Trophoblast cell (in vitro differentiated cells and primary cell): ENCODE results near the gene IKZF2.

ENCODE experiments used
- DNase-seq, 2 donors: peaks; one replicate each; pipeline ENCODE4 v3.0.0-alpha.2; 2016
- H2AFZ ChIP-seq: 2 replicates; pipeline ENCODE4 v1.6.1; 2013; ENCODE audit warnings: low read length, moderate library complexity, mild to moderate bottlenecking; ENCODE audit not compliant: insufficient read depth, poor library complexity
- H2AK5ac ChIP-seq: 2 replicates; pipeline ENCODE4 v1.6.1; 2013; ENCODE audit warnings: mild to moderate bottlenecking, low read length
- H2BK120ac ChIP-seq: 2 replicates; pipeline ENCODE4 v1.6.1; 2013; ENCODE audit warnings: low read length, mild to moderate bottlenecking, moderate library complexity; ENCODE audit not compliant: insufficient read depth, poor library complexity
- H2BK12ac ChIP-seq: 2 replicates; pipeline ENCODE4 v1.6.1; 2013; ENCODE audit warnings: mild to moderate bottlenecking, low read length, moderate library complexity
- H2BK5ac ChIP-seq: 2 replicates; pipeline ENCODE4 v1.6.1; 2013; ENCODE audit warnings: low read length, low read depth, moderate library complexity, mild to moderate bottlenecking; ENCODE audit not compliant: poor library complexity
- H3K14ac ChIP-seq: 2 replicates; pipeline ENCODE4 v1.6.1; 2013; ENCODE audit warnings: mild to moderate bottlenecking, low read length
- H3K18ac ChIP-seq: 2 replicates; pipeline ENCODE4 v1.6.1; 2013; ENCODE audit warnings: mild to moderate bottlenecking, low read length
- H3K23ac ChIP-seq: 2 replicates; pipeline ENCODE4 v1.6.1; 2013; ENCODE audit warnings: low read length
- H3K27ac ChIP-seq: 2 replicates; pipeline ENCODE4 v1.5.1; 2013; ENCODE audit warnings: low read depth, mild to moderate bottlenecking, inconsistent platforms, low read length, moderate library complexity
- H3K27me3 ChIP-seq: 2 replicates; pipeline ENCODE4 v1.6.1; 2013; ENCODE audit warnings: inconsistent platforms, mild to moderate bottlenecking, low read length, moderate library complexity; ENCODE audit not compliant: insufficient read depth
- H3K36me3 ChIP-seq, 2 experiments: 1 replicate in 1 of 2; 2 replicates in 1 of 2; pipeline ENCODE4 v1.6.1; 2013; ENCODE audit warnings: low read length in 2 of 2, mild to moderate bottlenecking in 2 of 2, moderate library complexity in 1 of 2; ENCODE audit not compliant: insufficient read depth in 2 of 2, control insufficient read depth in 1 of 2
- H3K4ac ChIP-seq: 2 replicates; pipeline ENCODE4 v1.6.1; 2013; ENCODE audit warnings: low read depth, mild to moderate bottlenecking, low read length, moderate library complexity
- H3K4me1 ChIP-seq, 2 experiments: 1 replicate in 1 of 2; 2 replicates in 1 of 2; pipeline ENCODE4 v1.6.1; 2013; ENCODE audit warnings: low read length in 2 of 2, mild to moderate bottlenecking in 2 of 2, moderate library complexity in 1 of 2; ENCODE audit not compliant: insufficient read depth in 2 of 2, control insufficient read depth in 1 of 2
- H3K4me2 ChIP-seq: 2 replicates; pipeline ENCODE4 v1.6.1; 2013; ENCODE audit warnings: inconsistent platforms, mild to moderate bottlenecking, low read length, moderate library complexity
- H3K4me3 ChIP-seq: 2 replicates; pipeline ENCODE4 v1.5.1; 2013; ENCODE audit warnings: mild to moderate bottlenecking, low read depth, low read length, inconsistent platforms
- H3K79me1 ChIP-seq: one replicate; pipeline ENCODE4 v1.6.1; 2013; ENCODE audit warnings: low read length
- H3K79me2 ChIP-seq: 2 replicates; pipeline ENCODE4 v1.6.1; 2013; ENCODE audit warnings: low read length, mild to moderate bottlenecking; ENCODE audit not compliant: control insufficient read depth, insufficient read depth, poor library complexity
- H3K9ac ChIP-seq: 2 replicates; pipeline ENCODE4 v1.6.1; 2013; ENCODE audit warnings: mild to moderate bottlenecking, low read length
- H3K9me3 ChIP-seq: 2 replicates; pipeline ENCODE4 v1.6.1; 2013; ENCODE audit warnings: low read depth, mild to moderate bottlenecking, control low read depth, inconsistent platforms, low read length; ENCODE audit not compliant: insufficient read depth
- H4K12ac ChIP-seq: 2 replicates; pipeline ENCODE4 v1.6.1; 2013; ENCODE audit warnings: low read depth, mild to moderate bottlenecking, low read length, moderate library complexity
- H4K8ac ChIP-seq: 2 replicates; pipeline ENCODE4 v1.6.1; 2013; ENCODE audit warnings: low read depth, mild to moderate bottlenecking, low read length, moderate library complexity
- H4K91ac ChIP-seq: one replicate; pipeline ENCODE4 v1.6.1; 2013; ENCODE audit warnings: low read depth, mild to moderate bottlenecking, low read length, moderate library complexity
- WGBS: extraction: QIAGEN DNeasy Blood & Tissue Kit; methylation state at CpG from one replicate; pipeline ENCODE4 v1.1.7; 2013; ENCODE audit warnings: missing lambda C conversion rate; ENCODE audit not compliant: insufficient read length, insufficient coverage; ENCODE audit errors: extremely low coverage; 5-methylcytosine and 5-hydroxymethylcytosine counted together

Gene IKZF2

DNA sequence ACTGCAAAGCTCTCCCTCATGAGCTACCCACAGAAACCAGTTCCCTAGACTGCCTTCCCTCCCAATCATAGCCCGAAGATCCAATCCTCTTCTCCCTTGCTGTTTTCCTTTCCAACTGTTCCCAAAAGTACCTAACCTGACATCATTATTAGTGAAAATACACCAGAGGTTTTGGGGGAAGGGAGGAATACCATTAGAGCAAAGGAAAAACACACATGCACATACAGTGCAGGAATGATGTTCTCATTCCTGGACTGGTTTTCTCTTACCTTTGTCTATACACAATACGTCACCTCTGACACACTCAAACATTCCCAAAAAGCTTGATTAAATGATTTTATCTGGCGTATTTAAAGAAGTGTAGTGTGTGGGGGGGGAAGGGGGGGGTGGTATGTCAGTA, 46.2 kb downstream of the IKZF2 start:
- no peak overlapping the region for H3K18ac ChIP-seq
- H3K4me2 ChIP-seq, result no peak overlapping the region
- H4K8ac ChIP-seq, result no peak overlapping the region
- H3K27me3 ChIP-seq, result no peaks in the 10 kb centered on the region
- H2BK5ac ChIP-seq, result no peak overlapping the region
- H3K9ac ChIP-seq, result no peak overlapping the region
- no peak overlapping the region for H3K23ac ChIP-seq
- no peak overlapping the region for H3K27ac ChIP-seq
- H3K4ac ChIP-seq, result no peak overlapping the region
- H4K12ac ChIP-seq, result no peak overlapping the region
- no CpG with 5 or more reads among the region's 3 CpGs for WGBS
- no peak overlapping the region for H3K4me3 ChIP-seq
- H3K79me1 ChIP-seq, result no peaks in the 10 kb centered on the region
- H2BK120ac ChIP-seq, result no peak overlapping the region
- H3K36me3 ChIP-seq, result no peaks in the 10 kb centered on the region
- no peak overlapping the region for H2AFZ ChIP-seq
- no peaks in the 10 kb centered on the region for H3K9me3 ChIP-seq
- H3K4me1 ChIP-seq, result peaks cover 2 to 6% of the 10 kb centered on the region in 2 experiments
- no peaks in the 10 kb centered on the region for H3K79me2 ChIP-seq
- H2BK12ac ChIP-seq, result no peak overlapping the region
- no peak overlapping the region for H3K14ac ChIP-seq
- peak; percentile 11 to 62 for DNase-seq
- no peak overlapping the region for H2AK5ac ChIP-seq
- H4K91ac ChIP-seq, result no peak overlapping the region

DNA sequence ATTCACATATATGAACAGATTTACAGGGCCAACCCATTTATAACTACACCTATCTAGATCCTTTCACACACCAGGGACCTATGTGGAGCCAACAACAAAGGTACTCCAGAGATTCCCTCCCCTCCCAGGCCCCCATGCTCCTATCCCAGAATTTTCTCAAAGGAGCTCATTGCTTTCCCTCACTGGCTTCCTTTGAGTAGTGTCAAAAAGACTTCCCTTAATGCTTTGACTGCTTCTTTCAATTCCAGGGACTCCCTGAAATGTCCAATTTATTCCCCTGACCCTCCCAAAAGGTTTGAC, 46.6 kb downstream of the IKZF2 start:
- no peaks in the 10 kb centered on the region for H3K27me3 ChIP-seq
- H2BK12ac ChIP-seq, result no peak overlapping the region
- no peak overlapping the region for H2BK120ac ChIP-seq
- no peaks in the 10 kb centered on the region for H3K79me2 ChIP-seq
- H3K18ac ChIP-seq, result no peak overlapping the region
- H3K23ac ChIP-seq, result no peak overlapping the region
- no peak overlapping the region for H3K4me3 ChIP-seq
- no peak overlapping the region for H3K4ac ChIP-seq
- no peak overlapping the region for H3K4me2 ChIP-seq
- no peaks in the 10 kb centered on the region for H3K79me1 ChIP-seq
- no peak overlapping the region for H3K27ac ChIP-seq
- no peak for DNase-seq
- H4K12ac ChIP-seq, result no peak overlapping the region
- no peaks in the 10 kb centered on the region for H3K9me3 ChIP-seq
- no peak overlapping the region for H3K9ac ChIP-seq
- H4K91ac ChIP-seq, result no peak overlapping the region
- peaks cover 2 to 6% of the 10 kb centered on the region in 2 experiments for H3K4me1 ChIP-seq
- no peaks in the 10 kb centered on the region for H3K36me3 ChIP-seq
- H2AFZ ChIP-seq, result no peak overlapping the region
- H2AK5ac ChIP-seq, result no peak overlapping the region
- H4K8ac ChIP-seq, result no peak overlapping the region
- H3K14ac ChIP-seq, result no peak overlapping the region
- H2BK5ac ChIP-seq, result no peak overlapping the region

DNA sequence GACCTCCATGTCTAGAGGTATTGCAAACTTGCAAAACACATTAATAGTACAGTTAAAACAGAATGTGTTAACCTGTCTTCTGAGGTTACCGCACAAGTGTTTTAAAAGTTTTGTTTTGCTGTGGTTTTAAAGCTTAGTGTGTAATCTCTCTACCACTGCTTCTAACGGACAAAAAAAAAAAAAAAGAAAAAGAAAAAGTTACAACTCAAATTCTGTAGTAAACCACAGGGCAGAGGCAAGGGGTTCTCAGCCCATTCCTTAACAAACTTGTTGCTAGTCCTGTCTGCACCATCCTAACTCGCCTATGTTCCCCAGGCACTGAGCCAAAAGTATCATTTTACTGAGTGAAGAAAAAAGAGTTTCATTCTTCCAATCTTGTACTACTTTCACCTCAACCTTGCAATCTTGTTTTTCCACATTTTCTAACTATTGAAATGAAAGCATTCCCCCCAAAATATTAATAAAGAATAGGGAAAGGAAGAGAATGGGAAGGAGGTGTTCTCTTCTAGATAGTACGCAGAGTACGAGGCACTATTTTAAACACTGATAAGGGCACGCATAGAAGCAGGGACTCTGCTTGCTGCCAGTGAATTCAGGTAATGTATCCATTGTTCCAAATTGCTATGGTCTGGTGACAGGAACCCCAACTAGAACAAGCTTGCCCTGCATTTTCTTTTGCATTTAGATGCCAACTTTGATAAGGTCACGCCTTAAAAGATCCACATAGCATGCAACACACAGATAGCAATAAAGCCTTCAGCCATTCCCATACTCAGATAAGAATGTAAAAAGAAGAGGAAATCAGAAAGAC, 47.1 kb downstream of the IKZF2 start:
- no peaks in the 10 kb centered on the region for H3K36me3 ChIP-seq
- H3K9ac ChIP-seq, result no peak overlapping the region
- no CpG with 5 or more reads among the region's 7 CpGs for WGBS
- H4K8ac ChIP-seq, result no peak overlapping the region
- H3K9me3 ChIP-seq, result no peaks in the 10 kb centered on the region
- no peak overlapping the region for H3K14ac ChIP-seq
- no peak overlapping the region for H2BK12ac ChIP-seq
- no peak overlapping the region for H2BK120ac ChIP-seq
- peak in 1 of 2 donors; percentile 56 for DNase-seq
- H3K4me1 ChIP-seq, result peaks cover 2 to 6% of the 10 kb centered on the region in 2 experiments
- no peak overlapping the region for H4K91ac ChIP-seq
- H3K4me3 ChIP-seq, result no peak overlapping the region
- H3K23ac ChIP-seq, result no peak overlapping the region
- H2AK5ac ChIP-seq, result no peak overlapping the region
- H3K18ac ChIP-seq, result no peak overlapping the region
- H3K79me1 ChIP-seq, result no peaks in the 10 kb centered on the region
- H2BK5ac ChIP-seq, result no peak overlapping the region
- no peak overlapping the region for H4K12ac ChIP-seq
- H3K4ac ChIP-seq, result no peak overlapping the region
- H3K79me2 ChIP-seq, result no peaks in the 10 kb centered on the region
- no peak overlapping the region for H2AFZ ChIP-seq
- no peak overlapping the region for H3K27ac ChIP-seq
- no peaks in the 10 kb centered on the region for H3K27me3 ChIP-seq
- peak overlapping the region; percentile 16 for H3K4me2 ChIP-seq

DNA sequence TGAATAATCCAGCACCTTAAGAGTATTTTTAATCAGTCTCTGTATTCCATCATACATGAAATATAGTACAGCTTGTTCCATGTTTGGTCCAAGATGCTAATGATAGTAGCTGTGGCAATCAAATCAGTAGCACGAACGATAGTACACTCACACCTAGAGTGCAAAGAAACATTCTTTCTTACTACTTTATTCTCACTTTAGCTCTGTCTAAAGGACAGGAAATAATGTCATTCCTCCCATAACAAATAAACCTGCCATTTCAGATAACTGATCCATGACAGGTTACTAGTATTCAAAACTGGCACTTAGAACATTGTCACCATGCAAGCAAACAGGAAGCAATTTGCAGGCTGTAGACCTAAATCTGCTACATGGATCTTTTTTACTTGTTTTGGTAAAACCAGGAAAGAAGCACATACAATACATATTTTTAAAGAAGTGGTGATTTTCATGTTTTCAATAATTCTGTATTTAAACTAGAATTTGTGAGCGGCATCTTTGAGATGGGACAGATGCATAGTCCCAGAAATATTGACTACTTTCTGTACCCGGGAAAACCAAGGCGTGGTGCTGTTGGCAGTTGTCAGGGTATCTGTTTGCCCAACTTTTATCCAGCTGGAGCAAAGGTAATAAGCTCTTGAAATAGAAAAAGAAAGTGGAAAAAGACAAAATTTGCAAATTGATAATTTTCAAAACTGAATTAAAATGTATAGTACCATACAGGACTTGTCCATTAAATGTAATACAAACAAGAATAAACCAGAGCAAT, 49.5 kb downstream of the IKZF2 start:
- Histone ChIP-seq H3K27me3 (no peaks in the 10 kb centered on the region), H3K4me2 (no peak overlapping the region), H4K8ac (no peak overlapping the region), H3K4ac (no peak overlapping the region), H4K12ac (no peak overlapping the region), H2AFZ (no peak overlapping the region), H2BK12ac (no peak overlapping the region), H3K36me3 (no peaks in the 10 kb centered on the region), H3K79me1 (no peaks in the 10 kb centered on the region), H3K23ac (no peak overlapping the region), H3K4me1 (peaks cover 2 to 6% of the 10 kb centered on the region in 2 experiments), H3K9me3 (no peaks in the 10 kb centered on the region), H3K9ac (no peak overlapping the region), H2AK5ac (no peak overlapping the region), H2BK5ac (no peak overlapping the region), H3K18ac (no peak overlapping the region), H4K91ac (no peak overlapping the region), H2BK120ac (no peak overlapping the region), H3K79me2 (no peaks in the 10 kb centered on the region), H3K27ac (no peak overlapping the region), H3K14ac (no peak overlapping the region), H3K4me3 (no peak overlapping the region)
- WGBS, result no CpG with 5 or more reads among the region's 5 CpGs
- DNase-seq, result no peak
